PFSK-1 (cell line): ENCODE results near the gene KMT2C.

Experiments used
- FOXP2 ChIP-seq: optimal IDR thresholded peaks from 2 replicates; pipeline ENCODE3; 2011; ENCODE audit warnings: borderline replicate concordance, control low read depth, inconsistent platforms; ENCODE audit not compliant: insufficient read depth; ENCODE audit errors: extremely low read length, extremely low read depth
- POLR2AphosphoS5 ChIP-seq: IDR thresholded peaks from 2 replicates; pipeline ENCODE4 v1.6.1; 2012; ENCODE audit warnings: low read depth, mild to moderate bottlenecking, control low read depth, low read length, moderate library complexity
- SIN3A ChIP-seq: IDR thresholded peaks from 2 replicates; pipeline ENCODE4 v1.6.1; 2012; ENCODE audit warnings: mild to moderate bottlenecking, low read length, moderate library complexity, borderline replicate concordance; ENCODE audit not compliant: insufficient read depth
- TAF1 ChIP-seq: IDR thresholded peaks from 2 replicates; pipeline ENCODE4 v1.6.1; 2012; ENCODE audit warnings: low read length, control low read depth, borderline replicate concordance; ENCODE audit not compliant: insufficient read depth
- TF ChIP-seq, protein P1 (sequence below), 2 experiments: IDR thresholded peaks; 2 replicates each; pipeline versions ENCODE4 v1.6.1 to v1.8.0; 2011 to 2012; ENCODE audit warnings: low read depth in 2 of 2, low read length in 2 of 2, control low read depth in 1 of 2, inconsistent platforms in 1 of 2, mild to moderate bottlenecking in 1 of 2, moderate library complexity in 1 of 2; ENCODE audit not compliant: insufficient read depth in 1 of 2

DNA sequence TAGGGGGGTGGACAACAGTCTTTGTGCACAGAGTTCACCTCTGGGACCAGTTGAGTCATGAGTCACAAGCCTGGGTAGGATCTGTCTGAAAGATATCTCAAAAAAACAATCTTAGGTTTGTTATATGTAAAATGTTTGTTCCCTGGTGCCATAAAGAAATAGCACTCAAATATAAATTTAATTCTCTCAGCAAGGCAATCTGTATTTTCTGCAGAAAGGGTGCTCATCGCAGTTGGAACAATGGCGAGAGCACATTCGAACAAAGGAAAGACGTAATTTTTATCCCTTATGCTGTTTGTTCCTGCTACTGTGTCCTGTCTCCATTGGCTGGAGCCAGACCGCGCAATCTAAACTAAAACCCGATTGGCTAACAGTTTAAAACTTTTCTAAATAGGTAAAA lies 346.6 kb downstream of the KMT2C start:
- TF ChIP-seq TAF1 (no peak), FOXP2 (no peak), SIN3A (no peak), POLR2AphosphoS5 (no peak)
- TF ChIP-seq, protein P1, sequence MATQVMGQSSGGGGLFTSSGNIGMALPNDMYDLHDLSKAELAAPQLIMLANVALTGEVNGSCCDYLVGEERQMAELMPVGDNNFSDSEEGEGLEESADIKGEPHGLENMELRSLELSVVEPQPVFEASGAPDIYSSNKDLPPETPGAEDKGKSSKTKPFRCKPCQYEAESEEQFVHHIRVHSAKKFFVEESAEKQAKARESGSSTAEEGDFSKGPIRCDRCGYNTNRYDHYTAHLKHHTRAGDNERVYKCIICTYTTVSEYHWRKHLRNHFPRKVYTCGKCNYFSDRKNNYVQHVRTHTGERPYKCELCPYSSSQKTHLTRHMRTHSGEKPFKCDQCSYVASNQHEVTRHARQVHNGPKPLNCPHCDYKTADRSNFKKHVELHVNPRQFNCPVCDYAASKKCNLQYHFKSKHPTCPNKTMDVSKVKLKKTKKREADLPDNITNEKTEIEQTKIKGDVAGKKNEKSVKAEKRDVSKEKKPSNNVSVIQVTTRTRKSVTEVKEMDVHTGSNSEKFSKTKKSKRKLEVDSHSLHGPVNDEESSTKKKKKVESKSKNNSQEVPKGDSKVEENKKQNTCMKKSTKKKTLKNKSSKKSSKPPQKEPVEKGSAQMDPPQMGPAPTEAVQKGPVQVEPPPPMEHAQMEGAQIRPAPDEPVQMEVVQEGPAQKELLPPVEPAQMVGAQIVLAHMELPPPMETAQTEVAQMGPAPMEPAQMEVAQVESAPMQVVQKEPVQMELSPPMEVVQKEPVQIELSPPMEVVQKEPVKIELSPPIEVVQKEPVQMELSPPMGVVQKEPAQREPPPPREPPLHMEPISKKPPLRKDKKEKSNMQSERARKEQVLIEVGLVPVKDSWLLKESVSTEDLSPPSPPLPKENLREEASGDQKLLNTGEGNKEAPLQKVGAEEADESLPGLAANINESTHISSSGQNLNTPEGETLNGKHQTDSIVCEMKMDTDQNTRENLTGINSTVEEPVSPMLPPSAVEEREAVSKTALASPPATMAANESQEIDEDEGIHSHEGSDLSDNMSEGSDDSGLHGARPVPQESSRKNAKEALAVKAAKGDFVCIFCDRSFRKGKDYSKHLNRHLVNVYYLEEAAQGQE (IDR thresholded peaks at IDR 0.05; ENCODE audit: insufficient read depth in 1 of 2, low read depth in 2 of 2, low read length in 2 of 2) = no peak
